ENCODE data around the gene SANBR. TPM values are rescaled to one million over a fixed set of nuclear protein-coding genes. Genes with fewer than 3 reads are reported as not detected.

SANBR gene
- total and polyA plus RNA-seq, 2 of the 13 experiments (the other 11 are each of a cell fraction or from before 2014, with no cell fraction given), result 9.8 to 20.9 TPM

- TF ChIP-seq ATF4 (CRISPR knock-in tag; IDR thresholded peaks at IDR 0.05) (peak in 1 of 2 experiments; percentile 82; a peak in 2 of 4 replicates), ZBTB43 (CRISPR knock-in tag; conservative IDR thresholded peaks at IDR 0.05) (peak; percentile 3; the same call in 1 of the 2 replicates), ZBTB42 (CRISPR knock-in tag; IDR thresholded peaks at IDR 0.05) (peak; percentile 18; the same call in 1 of the 2 replicates), JUN (CRISPR knock-in tag; IDR thresholded peaks at IDR 0.05) (peak; percentile 38), HNF4G (IDR thresholded peaks at IDR 0.05; ENCODE audit: borderline replicate concordance, low read depth, low read length) (peak; percentile 100), HNF4G (CRISPR knock-in tag; IDR thresholded peaks at IDR 0.05; ENCODE audit: borderline replicate concordance, low read depth) (peak; percentile 98), ZNF570 (CRISPR knock-in tag; IDR thresholded peaks at IDR 0.05; ENCODE audit: borderline replicate concordance) (peak; percentile 90), ZNF780A (CRISPR knock-in tag; IDR thresholded peaks at IDR 0.05) (0 out of 2 replicates have a peak, but pooled peaks have one; percentile 20), ZNF615 (CRISPR knock-in tag; IDR thresholded peaks at IDR 0.05; ENCODE audit: borderline replicate concordance) (peak; percentile 19; the same call in 1 of the 2 replicates), ZNF124 (CRISPR knock-in tag; IDR thresholded peaks at IDR 0.05) (0 out of 2 replicates have a peak, but pooled peaks have one; percentile 78), ELF4 (CRISPR knock-in tag; IDR thresholded peaks at IDR 0.05; ENCODE audit: borderline replicate concordance) (peak; percentile 97), IKZF5 (CRISPR knock-in tag; IDR thresholded peaks at IDR 0.05) (peak; percentile 90), TP53 (CRISPR knock-in tag; conservative IDR thresholded peaks at IDR 0.05) (no peak), SMYD3 (CRISPR knock-in tag; IDR thresholded peaks at IDR 0.05) (peak; percentile 2; the same call in 1 of the 2 replicates), ZNF382 (CRISPR knock-in tag; IDR thresholded peaks at IDR 0.05; ENCODE audit: borderline replicate concordance) (no peak), PAX8 (CRISPR knock-in tag; IDR thresholded peaks at IDR 0.05; ENCODE audit: borderline replicate concordance) (peak; percentile 85; the same call in 1 of the 2 replicates), ETV5 (CRISPR knock-in tag; IDR thresholded peaks at IDR 0.05; ENCODE audit: borderline replicate concordance) (peak; percentile 100), ZNF772 (CRISPR knock-in tag; IDR thresholded peaks at IDR 0.05) (no peak; the same call in none of the 2 replicates), ZBTB10 (CRISPR knock-in tag; IDR thresholded peaks at IDR 0.05; ENCODE audit: borderline replicate concordance) (no peak; the same call in 1 of the 2 replicates), ZNF761 (CRISPR knock-in tag; conservative IDR thresholded peaks at IDR 0.05) (peak; percentile 86; the same call in 1 of the 2 replicates), ZBTB37 (CRISPR knock-in tag; IDR thresholded peaks at IDR 0.05) (no peak)
These were observed 47.9 kb upstream of the SANBR start, which contains the start of the genes PEX13 and PUS10 (continued) for GRCh38 chr2:61017556-61018317.
